H9 (cell line): ENCODE measurements around the gene PA2G4. TPM values are rescaled to one million over a fixed set of nuclear protein-coding genes. Genes with fewer than 3 reads are reported as not detected.

ENCODE experiments used
- DNase-seq: peaks from one replicate; pipeline ENCODE4 v3.0.0-alpha.2; 2017
- H2AFZ ChIP-seq: one replicate; pipeline ENCODE4 v1.6.1; 2013; ENCODE audit warnings: mild to moderate bottlenecking, low read length, control low read depth, moderate library complexity
- H2AK5ac ChIP-seq: 2 replicates; pipeline ENCODE4 v1.6.1; 2013; ENCODE audit warnings: low read length, control low read depth, mixed read lengths; ENCODE audit not compliant: insufficient read length
- H2BK120ac ChIP-seq: one replicate; pipeline ENCODE4 v1.6.1; 2013; ENCODE audit warnings: low read depth, mild to moderate bottlenecking, low read length, control low read depth, inconsistent platforms; ENCODE audit not compliant: poor library complexity, severe bottlenecking
- H2BK12ac ChIP-seq: 2 replicates; pipeline ENCODE4 v1.6.1; 2013; ENCODE audit warnings: low read length, control low read depth, mixed read lengths, low read depth; ENCODE audit not compliant: insufficient read length
- H2BK15ac ChIP-seq: 2 replicates; pipeline ENCODE4 v1.6.1; 2013; ENCODE audit warnings: low read depth, low read length, control low read depth
- H2BK20ac ChIP-seq: one replicate; pipeline ENCODE4 v1.6.1; 2013; ENCODE audit warnings: low read depth, mild to moderate bottlenecking, low read length, control low read depth, inconsistent platforms; ENCODE audit not compliant: poor library complexity, severe bottlenecking
- H2BK5ac ChIP-seq: 2 replicates; pipeline ENCODE4 v1.6.1; 2013; ENCODE audit warnings: low read length, control low read depth, mixed read lengths; ENCODE audit not compliant: insufficient read length
- H3K14ac ChIP-seq: 2 replicates; pipeline ENCODE4 v1.6.1; 2013; ENCODE audit warnings: low read length, control low read depth; ENCODE audit not compliant: insufficient read depth
- H3K18ac ChIP-seq: 2 replicates; pipeline ENCODE4 v1.6.1; 2013; ENCODE audit warnings: low read depth, mild to moderate bottlenecking, mixed read lengths, low read length, control low read depth; ENCODE audit not compliant: insufficient read length
- H3K23ac ChIP-seq: 2 replicates; pipeline ENCODE4 v1.6.1; 2013; ENCODE audit warnings: low read length, control low read depth, mixed read lengths, low read depth; ENCODE audit not compliant: insufficient read length
- H3K23me2 ChIP-seq: 2 replicates; pipeline ENCODE4 v1.6.1; 2013; ENCODE audit warnings: low read depth, mild to moderate bottlenecking, mixed read lengths, low read length, control low read depth; ENCODE audit not compliant: insufficient read length, poor library complexity, severe bottlenecking
- H3K27ac ChIP-seq: 2 replicates; pipeline ENCODE4 v1.5.1; 2013; ENCODE audit warnings: low read length, control low read depth, mixed read lengths, low read depth; ENCODE audit not compliant: insufficient read length
- H3K27me3 ChIP-seq: 2 replicates; pipeline ENCODE4 v1.6.1; 2013; ENCODE audit warnings: low read length, control low read depth, inconsistent platforms; ENCODE audit not compliant: insufficient read depth
- H3K4ac ChIP-seq: 2 replicates; pipeline ENCODE4 v1.6.1; 2013; ENCODE audit warnings: low read depth, mild to moderate bottlenecking, control low read depth, inconsistent platforms, low read length, moderate library complexity
- H3K4me1 ChIP-seq: 2 replicates; pipeline ENCODE4 v1.6.1; 2013; ENCODE audit warnings: low read length, control low read depth, inconsistent platforms; ENCODE audit not compliant: insufficient read depth
- H3K4me2 ChIP-seq: 2 replicates; pipeline ENCODE4 v1.6.1; 2013; ENCODE audit warnings: low read length, control low read depth, mixed read lengths; ENCODE audit not compliant: insufficient read length, insufficient read depth
- H3K56ac ChIP-seq: 2 replicates; pipeline ENCODE4 v1.6.1; 2013; ENCODE audit warnings: low read depth, mild to moderate bottlenecking, mixed read lengths, low read length, control low read depth; ENCODE audit not compliant: insufficient read length
- H3K79me1 ChIP-seq: 2 replicates; pipeline ENCODE4 v1.6.1; 2013; ENCODE audit warnings: low read depth, mild to moderate bottlenecking, moderate library complexity, low read length, control low read depth, inconsistent platforms; ENCODE audit not compliant: insufficient read depth, poor library complexity, severe bottlenecking
- H3K79me2 ChIP-seq: 2 replicates; pipeline ENCODE4 v1.6.1; 2013; ENCODE audit warnings: low read length, control low read depth, inconsistent platforms; ENCODE audit not compliant: insufficient read depth
- H3K9ac ChIP-seq: 2 replicates; pipeline ENCODE4 v1.6.1; 2013; ENCODE audit warnings: low read length, control low read depth, mixed read lengths; ENCODE audit not compliant: insufficient read length; ENCODE audit errors: extremely low read depth
- H3K9me3 ChIP-seq: one replicate; pipeline ENCODE4 v1.6.1; 2013; ENCODE audit warnings: low read depth, low read length, inconsistent platforms; ENCODE audit not compliant: control insufficient read depth
- H3T11ph ChIP-seq: one replicate; pipeline ENCODE4 v1.6.1; 2013; ENCODE audit warnings: mild to moderate bottlenecking, low read length, control low read depth, inconsistent platforms
- H4K20me1 ChIP-seq: one replicate; pipeline ENCODE4 v1.6.1; 2013; ENCODE audit not compliant: control insufficient read depth, insufficient read length, insufficient read depth
- H4K5ac ChIP-seq: 2 replicates; pipeline ENCODE4 v1.6.1; 2013; ENCODE audit warnings: low read depth, mild to moderate bottlenecking, mixed read lengths, low read length, control low read depth; ENCODE audit not compliant: insufficient read length
- H4K8ac ChIP-seq: replicated peaks from 2 replicates; pipeline ENCODE4 v1.6.1; 2013; ENCODE audit warnings: low read length, control low read depth, mixed read lengths, low read depth; ENCODE audit not compliant: insufficient read length
- H4K91ac ChIP-seq: 2 replicates; pipeline ENCODE4 v1.6.1; 2013; ENCODE audit warnings: low read depth, mild to moderate bottlenecking, moderate library complexity, mixed read lengths, low read length, control low read depth; ENCODE audit not compliant: insufficient read length
- H3K27ac Mint-ChIP-seq, 3 experiments: 2 replicates in 2 of 3; 3 replicates in 1 of 3; pipeline ENCODE4 v1.8.0; 2020 to 2021; ENCODE audit warnings: mixed read lengths in 3 of 3, mild to moderate bottlenecking in 1 of 3, moderate library complexity in 1 of 3
- H3K27me3 Mint-ChIP-seq: 2 replicates; pipeline ENCODE4 v1.8.0; 2021; ENCODE audit warnings: low read depth, mild to moderate bottlenecking, moderate library complexity, mixed read lengths
- H3K36me3 Mint-ChIP-seq, 3 experiments: 2 replicates in 2 of 3; 3 replicates in 1 of 3; pipeline ENCODE4 v1.8.0; 2020 to 2021; ENCODE audit warnings: low read depth in 3 of 3, mixed read lengths in 3 of 3; ENCODE audit not compliant: insufficient read depth in 1 of 3
- H3K4me1 Mint-ChIP-seq, 2 experiments: 2 replicates each; pipeline ENCODE4 v1.8.0; 2020; ENCODE audit warnings: mixed read lengths in 2 of 2
- H3K4me3 Mint-ChIP-seq, 2 experiments: 2 replicates in 1 of 2; 3 replicates in 1 of 2; pipeline ENCODE4 v1.8.0; 2020 to 2021; ENCODE audit warnings: mild to moderate bottlenecking in 2 of 2, mixed read lengths in 2 of 2, moderate library complexity in 1 of 2
- H3K9me3 Mint-ChIP-seq, 2 experiments: 2 replicates in 1 of 2; 3 replicates in 1 of 2; pipeline ENCODE4 v1.8.0; 2020; ENCODE audit warnings: mild to moderate bottlenecking in 2 of 2, mixed read lengths in 2 of 2, moderate library complexity in 1 of 2
- WGBS: extraction: QIAGEN DNeasy Blood & Tissue Kit; methylation state at CpG from one replicate; pipeline ENCODE4 v1.1.7; 2013; ENCODE audit warnings: missing lambda C conversion rate, low lambda C conversion rate, mixed read lengths; ENCODE audit not compliant: insufficient read length; ENCODE audit errors: extremely low coverage; 5-methylcytosine and 5-hydroxymethylcytosine counted together
- total RNA-seq: library from RNA; stranded (reverse); gene quantifications from 2 replicates; pipeline ENCODE4 v1.2.1, GENCODE V29; 2021
- TF ChIP-seq, protein P1 (sequence below): fragments of 200-600 bp; sonication (generic); conservative IDR thresholded peaks from 3 replicates; pipeline ENCODE4 v1.8.0; 2021; ENCODE audit warnings: antibody characterized with exemption, mild to moderate bottlenecking

The PA2G4 gene
- total RNA-seq, 1 experiment from 2014 or later: 248 TPM

DNA sequence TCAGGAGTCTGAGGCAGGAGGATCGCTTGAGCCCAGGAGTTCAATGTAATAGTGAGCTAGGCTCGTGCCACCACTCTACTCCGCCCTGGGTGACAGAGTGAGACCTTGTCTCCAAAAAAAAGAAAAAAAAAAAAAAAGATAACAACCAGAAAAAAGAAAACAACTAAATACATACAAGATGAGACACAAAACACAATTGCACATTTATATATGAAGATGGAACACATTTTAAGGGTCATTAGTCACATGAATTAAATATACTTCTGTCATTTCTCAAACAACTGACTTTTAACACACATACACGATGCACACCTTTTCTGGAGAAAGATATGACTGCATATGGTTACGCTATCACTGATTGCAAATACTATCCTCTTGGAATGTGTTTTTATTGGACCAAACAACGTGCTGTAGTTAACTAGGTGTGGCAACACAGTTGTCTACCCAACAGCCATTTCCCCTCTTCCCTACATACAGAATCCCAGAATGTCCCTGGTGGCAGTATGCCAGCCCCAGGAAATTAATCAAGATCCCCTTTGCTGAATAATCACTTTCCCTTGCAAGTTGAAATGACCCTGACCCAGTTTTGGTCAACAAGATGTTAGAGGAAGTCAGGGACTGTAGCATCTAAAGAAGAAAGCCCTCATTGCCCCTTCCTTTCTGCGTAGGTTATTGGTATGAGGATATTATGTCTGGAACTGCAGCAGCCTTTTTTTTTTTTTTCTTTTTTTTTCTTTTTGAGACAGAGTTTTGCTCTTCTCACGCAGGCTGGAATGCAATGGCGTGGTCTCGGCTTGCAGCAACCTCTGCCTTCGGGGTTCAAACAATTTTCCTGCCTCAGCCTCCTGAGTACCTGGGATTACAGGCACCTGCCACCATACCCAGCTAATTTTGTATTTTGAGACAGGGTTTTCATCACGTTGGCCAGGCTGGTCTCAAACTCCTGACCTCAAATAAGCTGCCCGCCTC lies 42.4 kb downstream of the PA2G4 start:
- Histone ChIP-seq H3K79me2 (no peaks in the 10 kb centered on the region), H3K4me2 (no peak overlapping the region), H2BK20ac (no peak overlapping the region), H3K4ac (no peak overlapping the region), H4K91ac (no peak overlapping the region), H2AK5ac (no peak overlapping the region), H3K79me1 (no peaks in the 10 kb centered on the region), H2BK120ac (no peak overlapping the region), H3T11ph (no peak overlapping the region), H3K27me3 (no peaks in the 10 kb centered on the region), H4K5ac (no peak overlapping the region), H3K4me1 (no peaks in the 10 kb centered on the region), H3K9me3 (no peaks in the 10 kb centered on the region), H3K18ac (no peak overlapping the region), H2AFZ (no peak overlapping the region), H4K8ac (no peak overlapping the region), H2BK5ac (no peak overlapping the region), H3K9ac (no peak overlapping the region), H3K27ac (no peak overlapping the region), H2BK15ac (no peak overlapping the region), H2BK12ac (no peak overlapping the region), H3K23me2 (peaks cover 3% of the 10 kb centered on the region), H3K56ac (no peak overlapping the region), H4K20me1 (no peaks in the 10 kb centered on the region), H3K23ac (no peak overlapping the region), H3K14ac (no peak overlapping the region)
- no peak overlapping the region; a peak in 1 of 5 replicates for H3K4me3 Mint-ChIP-seq
- H3K4me1 Mint-ChIP-seq: peaks cover 5 to 6% of the 10 kb centered on the region in 2 experiments
- H3K36me3 Mint-ChIP-seq: peaks cover 17 to 45% (median 44%) of the 10 kb centered on the region in 3 experiments; a peak in 6 of 7 replicates
- no peaks in the 10 kb centered on the region for H3K27me3 Mint-ChIP-seq
- WGBS: no CpG with 5 or more reads among the region's 13 CpGs
- DNase-seq: no peak
- peak overlapping the region in 1 of 3 experiments; percentile 37; a peak in 2 of 7 replicates for H3K27ac Mint-ChIP-seq
- TF ChIP-seq, protein P1, sequence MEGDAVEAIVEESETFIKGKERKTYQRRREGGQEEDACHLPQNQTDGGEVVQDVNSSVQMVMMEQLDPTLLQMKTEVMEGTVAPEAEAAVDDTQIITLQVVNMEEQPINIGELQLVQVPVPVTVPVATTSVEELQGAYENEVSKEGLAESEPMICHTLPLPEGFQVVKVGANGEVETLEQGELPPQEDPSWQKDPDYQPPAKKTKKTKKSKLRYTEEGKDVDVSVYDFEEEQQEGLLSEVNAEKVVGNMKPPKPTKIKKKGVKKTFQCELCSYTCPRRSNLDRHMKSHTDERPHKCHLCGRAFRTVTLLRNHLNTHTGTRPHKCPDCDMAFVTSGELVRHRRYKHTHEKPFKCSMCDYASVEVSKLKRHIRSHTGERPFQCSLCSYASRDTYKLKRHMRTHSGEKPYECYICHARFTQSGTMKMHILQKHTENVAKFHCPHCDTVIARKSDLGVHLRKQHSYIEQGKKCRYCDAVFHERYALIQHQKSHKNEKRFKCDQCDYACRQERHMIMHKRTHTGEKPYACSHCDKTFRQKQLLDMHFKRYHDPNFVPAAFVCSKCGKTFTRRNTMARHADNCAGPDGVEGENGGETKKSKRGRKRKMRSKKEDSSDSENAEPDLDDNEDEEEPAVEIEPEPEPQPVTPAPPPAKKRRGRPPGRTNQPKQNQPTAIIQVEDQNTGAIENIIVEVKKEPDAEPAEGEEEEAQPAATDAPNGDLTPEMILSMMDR: no peak
- H3K9me3 Mint-ChIP-seq: no peaks in the 10 kb centered on the region; a peak in 1 of 5 replicates
